Measurements from ENCODE around the gene TNS3.

TNS3 gene

GRCh38 chr7:47400001-47400400 is 181.9 kb downstream of the TNS3 start:
- no peak for DNase-seq

GRCh38 chr7:47394751-47395252 is 187.1 kb downstream of the TNS3 start:
- no peak for DNase-seq

- DNase-seq = no peak
Observed at GRCh38 chr7:47394216-47394615, 187.7 kb downstream of the TNS3 start.

- DNase-seq = no peak
Observed at GRCh38 chr7:47393406-47393805, 188.5 kb downstream of the TNS3 start.

GRCh38 chr7:47392241-47392759 is 189.6 kb downstream of the TNS3 start:
- DNase-seq = no peak

- DNase-seq = no peak
Observed at GRCh38 chr7:47391726-47392125, 190.2 kb downstream of the TNS3 start.

GRCh38 chr7:47390914-47391313 is 191.0 kb downstream of the TNS3 start:
- DNase-seq = no peak

GRCh38 chr7:47389923-47390630 is 191.8 kb downstream of the TNS3 start:
- DNase-seq = no peak

GRCh38 chr7:47389171-47389922 is 192.6 kb downstream of the TNS3 start:
- no peak for DNase-seq

- no peak for DNase-seq
Observed at GRCh38 chr7:47387506-47387905, 194.4 kb downstream of the TNS3 start.

- DNase-seq = no peak
Observed at GRCh38 chr7:47386273-47386835, 195.6 kb downstream of the TNS3 start.

GRCh38 chr7:47385536-47386125 is 196.3 kb downstream of the TNS3 start:
- DNase-seq = no peak

GRCh38 chr7:47384755-47385535 is 197.0 kb downstream of the TNS3 start:
- DNase-seq = no peak

- no peak for DNase-seq
Observed at GRCh38 chr7:47383696-47384445, 198.0 kb downstream of the TNS3 start.

GRCh38 chr7:47383072-47383471 is 198.8 kb downstream of the TNS3 start:
- DNase-seq = no peak

- no peak for DNase-seq
Observed at GRCh38 chr7:47382200-47382599, 199.7 kb downstream of the TNS3 start.

- DNase-seq = no peak
Observed at GRCh38 chr7:47381134-47381495, 200.8 kb downstream of the TNS3 start.

GRCh38 chr7:47380325-47381133 is 201.4 kb downstream of the TNS3 start:
- no peak for DNase-seq

GRCh38 chr7:47379629-47380324 is 202.1 kb downstream of the TNS3 start:
- DNase-seq = no peak

- no peak for DNase-seq
Observed at GRCh38 chr7:47378728-47379395, 203.0 kb downstream of the TNS3 start.

Data from activated CD4-positive, alpha-beta T cell treated with anti-CD3 and anti-CD28 coated beads, Interleukin-10, Interleukin-2, amounts not matched to agents 100 ng/mL and 50 ng/mL, durations not matched to agents 16 hours and 8 hours (primary cell).